ENCODE results near the gene CCDC177. TPM values are rescaled to one million over a fixed set of nuclear protein-coding genes. Genes with fewer than 3 reads are reported as not detected.

CCDC177 gene
- total RNA-seq, 1 experiment from 2014 or later: not detected

DNA sequence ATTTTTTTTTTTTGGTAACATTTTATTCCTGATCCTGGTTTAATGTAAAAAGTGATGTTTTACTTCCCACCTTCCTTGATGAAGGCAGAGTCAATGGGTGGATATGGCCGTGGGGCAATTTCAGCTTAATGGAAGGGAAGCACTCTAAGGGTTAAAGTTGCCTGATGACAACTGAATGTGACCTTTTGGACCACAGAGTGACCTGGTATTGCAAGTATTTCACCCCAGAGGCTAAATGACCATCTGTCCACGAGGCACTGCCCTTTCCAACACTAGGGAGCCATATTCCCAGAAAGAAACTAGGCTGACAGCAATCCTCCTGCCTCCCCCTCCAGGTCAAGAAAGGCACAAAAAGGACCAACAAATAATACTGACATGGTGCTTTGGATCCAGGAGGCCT lies 4.8 kb downstream of the CCDC177 start:
- no peak for DNase-seq (ENCODE audit: low spot score)

DNA sequence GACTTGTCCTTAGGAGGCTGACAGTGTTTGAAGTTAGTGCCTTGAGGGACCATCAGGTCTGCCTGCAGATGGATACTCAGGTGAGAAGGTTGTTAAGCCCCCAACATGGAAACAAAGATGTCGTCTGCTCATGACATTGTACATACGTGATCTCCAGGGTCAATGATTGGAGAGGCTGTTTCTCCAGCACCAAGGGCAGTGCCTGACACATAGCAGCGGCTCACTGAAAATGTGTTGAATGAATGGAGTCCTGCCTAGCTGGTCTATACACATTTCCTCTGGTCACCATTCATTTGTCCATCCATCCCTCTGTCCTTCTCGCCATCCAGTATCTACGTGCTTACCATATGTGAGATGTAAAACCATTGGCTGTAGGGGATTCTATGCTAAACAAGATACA lies 7.1 kb downstream of the CCDC177 start:
- DNase-seq (ENCODE audit: low spot score): no peak

DNA sequence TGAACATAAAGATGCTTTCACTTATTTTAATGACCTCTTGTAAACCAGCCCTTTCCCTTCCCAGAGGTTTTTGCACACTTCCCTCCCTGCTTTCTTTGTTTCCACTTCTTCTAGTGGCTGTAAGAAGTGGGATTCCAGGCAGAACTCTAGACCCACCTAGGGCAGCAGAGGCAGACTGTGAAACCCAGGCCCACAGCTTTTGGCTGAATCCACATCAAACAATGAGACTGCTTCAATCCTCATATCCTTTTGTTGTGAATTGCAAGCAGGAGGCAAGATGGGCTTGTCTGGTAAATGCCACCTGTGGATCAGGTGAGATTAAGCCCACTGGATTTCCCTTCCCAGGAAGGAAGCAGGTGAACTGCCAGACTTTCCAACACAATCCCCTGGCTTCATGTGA lies 12.8 kb downstream of the CCDC177 start:
- DNase-seq (ENCODE audit: low spot score): no peak

DNA sequence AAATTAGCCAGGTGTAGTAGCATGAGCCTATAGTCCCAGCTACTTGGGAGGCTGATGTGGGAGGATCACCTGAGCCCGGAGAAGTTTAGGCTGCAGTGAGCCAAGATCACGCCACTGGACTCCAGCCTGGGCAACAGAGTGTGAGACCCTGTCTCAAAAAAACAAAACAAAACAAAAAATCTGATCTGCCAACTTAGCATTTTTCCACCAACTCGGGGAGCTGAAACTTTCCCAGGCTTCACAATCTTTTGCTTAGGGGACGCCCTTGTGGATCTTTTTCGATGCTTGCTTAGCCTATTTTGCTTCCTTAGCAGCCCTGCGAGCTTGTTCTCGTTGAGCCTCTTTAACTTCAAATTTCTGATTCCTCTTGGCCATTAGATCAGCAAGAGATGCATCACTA lies 13.8 kb downstream of the CCDC177 start:
- no peak for DNase-seq (ENCODE audit: low spot score)

DNA sequence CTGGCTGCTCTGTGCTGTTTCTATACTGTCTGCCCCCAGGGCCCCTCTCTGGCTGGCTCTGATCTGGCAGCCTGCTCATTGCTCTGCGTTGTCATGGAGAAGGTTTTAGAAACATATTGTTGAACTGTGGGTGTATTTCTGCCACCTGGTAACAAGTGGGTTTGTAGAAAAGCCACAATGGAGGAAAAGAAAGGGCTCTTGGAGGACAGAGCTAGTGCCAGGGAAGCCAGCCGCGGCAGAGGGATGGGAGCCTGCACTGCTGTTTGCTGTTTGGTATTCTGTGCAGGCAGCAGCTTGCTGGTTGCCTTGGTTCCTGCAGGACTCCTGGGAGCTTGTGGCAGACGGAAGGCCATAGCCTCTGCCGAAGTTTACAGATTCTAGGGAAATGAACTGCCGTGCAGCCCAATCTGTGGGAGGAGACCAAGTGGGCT lies 15.1 kb downstream of the CCDC177 start:
- DNase-seq (ENCODE audit: low spot score): no peak

DNA sequence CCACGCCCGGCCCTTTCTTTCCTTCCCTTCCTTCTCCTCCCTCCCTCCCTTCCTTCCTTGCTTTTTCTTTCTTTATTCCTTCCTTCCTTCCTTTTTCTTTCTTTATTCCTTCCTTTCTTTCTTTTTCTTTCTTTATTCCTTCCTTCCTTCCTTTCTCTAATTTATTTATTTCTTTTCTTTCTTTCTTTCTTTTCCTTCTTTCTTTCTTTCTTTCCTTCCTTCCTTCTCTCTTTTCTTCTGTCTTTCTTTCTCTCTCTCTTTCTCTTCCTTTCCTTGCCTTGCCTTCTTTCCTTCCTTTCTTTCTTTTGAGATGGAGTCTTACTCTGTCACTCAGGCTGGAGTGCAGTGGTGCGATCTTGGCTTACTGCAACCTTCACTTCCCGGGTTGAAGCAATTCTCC lies 15.9 kb downstream of the CCDC177 start:
- no peak for DNase-seq (ENCODE audit: low spot score)

DNA sequence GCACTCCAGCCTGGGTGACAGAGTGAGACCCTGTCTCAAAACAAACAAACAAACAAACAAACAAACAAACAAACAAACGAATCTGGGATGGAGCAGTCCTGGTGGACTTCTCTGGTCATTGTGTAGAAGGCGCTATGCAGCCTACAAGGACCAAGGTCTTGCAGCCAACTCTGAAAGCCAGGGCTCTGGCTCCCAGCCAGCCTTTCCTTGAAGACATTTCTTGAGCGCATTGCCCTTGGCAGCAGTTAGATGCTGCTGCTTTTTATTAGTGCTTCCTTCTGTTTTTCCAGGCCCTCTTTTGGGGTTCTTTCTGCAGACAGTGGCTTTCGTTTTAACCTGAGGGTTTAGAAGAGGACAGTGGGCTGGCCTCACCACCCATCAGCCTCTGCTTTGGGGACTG lies 20.2 kb downstream of the CCDC177 start:
- DNase-seq (ENCODE audit: low spot score): no peak

DNA sequence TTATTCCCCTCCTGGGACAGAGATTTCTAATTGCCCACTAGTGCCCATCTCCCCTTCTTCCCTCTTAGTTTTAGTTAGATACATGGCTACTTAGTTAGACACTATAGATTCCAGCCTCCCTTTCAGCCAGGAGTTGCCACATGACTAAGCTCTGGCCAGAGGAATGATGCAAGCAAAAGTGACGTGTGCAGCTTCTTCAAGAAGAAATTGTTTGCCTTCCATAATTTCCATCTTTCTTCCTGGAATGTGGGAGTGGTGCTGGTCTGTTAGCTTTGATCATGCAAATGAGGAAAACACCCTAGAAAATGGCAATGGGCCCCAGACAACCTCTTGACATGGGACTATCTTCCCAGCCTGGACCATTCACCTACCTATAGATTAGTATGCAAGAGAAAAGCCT lies 21.4 kb downstream of the CCDC177 start:
- DNase-seq (ENCODE audit: low spot score): peak; percentile 40

DNA sequence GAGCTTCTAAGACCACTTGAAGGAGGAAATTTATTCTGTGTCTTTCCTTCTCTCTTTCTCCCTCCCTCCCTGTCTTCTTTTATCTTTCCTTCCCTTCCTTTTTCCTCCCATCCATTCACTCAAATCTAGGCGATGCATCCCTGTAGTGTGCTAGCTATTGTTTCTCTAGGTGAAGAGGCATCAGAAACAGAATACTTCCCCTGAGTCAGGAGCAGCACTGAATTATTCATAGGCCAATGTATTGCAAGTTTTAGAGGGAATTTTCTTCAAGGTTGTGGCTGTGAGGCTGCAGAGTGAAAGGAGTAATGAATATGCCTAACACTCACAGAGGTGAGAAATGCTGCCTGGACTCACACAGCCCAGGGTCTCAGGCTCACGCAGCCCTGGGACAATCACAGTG lies 23.2 kb downstream of the CCDC177 start:
- no peak for DNase-seq (ENCODE audit: low spot score)

DNA sequence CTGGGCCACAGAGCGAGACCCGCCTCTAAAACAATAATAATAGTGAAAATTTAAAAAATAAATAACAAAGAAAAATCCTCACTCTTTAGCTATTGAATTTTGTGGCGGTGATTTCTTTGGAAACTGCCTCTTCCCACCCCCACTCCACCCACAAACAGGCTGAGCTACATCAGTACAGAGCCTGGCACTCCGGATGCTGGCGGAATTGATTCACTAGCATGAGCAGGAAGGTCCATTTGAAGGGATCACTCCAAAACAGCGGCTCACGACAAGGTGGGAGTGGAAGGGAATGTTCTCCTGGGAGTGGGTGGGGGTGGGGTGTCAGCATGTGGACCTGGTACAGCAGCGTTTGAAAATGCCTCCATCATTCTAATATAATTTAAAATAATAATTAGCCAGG lies 26.1 kb downstream of the CCDC177 start:
- no peak for DNase-seq (ENCODE audit: low spot score)

DNA sequence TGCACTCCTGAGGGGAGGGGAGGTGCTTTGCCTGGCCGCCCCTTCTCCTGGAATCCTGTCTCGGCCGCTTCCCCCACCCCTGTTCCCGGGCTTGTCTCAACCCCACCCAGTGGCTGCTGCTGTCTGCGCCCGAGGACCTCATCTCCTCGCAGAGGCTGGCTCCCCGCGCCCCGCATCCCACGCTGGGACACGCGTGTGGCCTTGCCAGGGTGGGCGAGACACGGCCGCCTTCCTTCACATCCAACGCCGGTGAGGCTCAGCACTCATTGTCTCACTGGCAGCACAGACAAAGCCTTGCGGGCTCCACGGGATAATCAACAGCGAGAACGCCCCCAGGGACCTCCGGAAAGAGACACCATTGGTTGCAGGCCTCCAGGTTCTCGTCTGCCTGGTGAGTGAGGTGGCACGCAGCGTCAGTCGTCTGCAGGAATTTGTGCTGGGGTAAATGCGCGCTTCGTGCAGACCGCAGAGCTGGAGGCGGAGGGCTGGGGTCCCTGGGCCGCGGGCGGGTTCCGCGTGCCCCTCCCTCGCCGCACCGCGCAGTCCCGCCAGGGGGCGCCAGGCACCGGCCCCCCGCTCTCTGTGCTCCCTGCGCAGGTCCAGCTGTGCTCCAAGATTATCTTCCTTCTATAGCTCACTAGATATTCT lies 26.8 kb downstream of the CCDC177 start:
- no peak for DNase-seq (ENCODE audit: low spot score)

DNA sequence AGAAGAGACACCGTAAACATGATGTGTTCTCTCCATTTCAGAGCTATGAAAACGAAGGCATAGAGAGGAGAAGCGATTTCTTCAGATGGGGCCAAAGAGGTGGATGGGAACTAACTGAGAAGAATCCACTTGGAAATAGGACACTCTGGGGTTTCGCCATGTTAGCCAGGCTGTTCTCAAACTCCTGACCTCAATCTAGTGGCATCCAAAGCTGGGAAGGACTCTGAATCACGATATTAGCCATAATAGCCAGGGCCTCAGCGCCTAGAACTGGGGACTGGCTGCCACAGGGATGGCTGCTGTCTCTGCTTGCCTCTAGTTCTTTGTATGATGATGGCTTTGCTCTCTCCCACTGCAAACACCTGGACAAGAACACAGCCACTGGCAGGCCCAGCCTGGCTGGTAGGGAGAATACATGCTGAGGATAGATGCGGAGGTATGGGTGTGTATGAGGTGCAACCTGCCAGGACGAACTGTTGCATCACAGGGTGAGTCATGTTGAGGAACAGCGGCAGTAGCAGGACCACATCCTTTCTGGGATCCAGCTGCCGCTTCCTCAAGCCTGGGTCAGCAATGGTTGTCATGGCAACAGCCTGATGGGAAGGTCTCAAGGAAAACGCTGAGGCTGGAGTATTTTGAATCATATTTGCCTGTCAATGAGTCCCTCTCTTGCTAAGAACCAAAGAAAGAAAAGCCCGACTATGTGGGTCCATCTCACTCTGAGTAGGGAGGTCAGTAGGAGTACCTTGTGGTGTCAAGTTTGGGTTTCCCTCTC lies 31.1 kb downstream of the CCDC177 start:
- DNase-seq (ENCODE audit: low spot score): peak; percentile 96

DNA sequence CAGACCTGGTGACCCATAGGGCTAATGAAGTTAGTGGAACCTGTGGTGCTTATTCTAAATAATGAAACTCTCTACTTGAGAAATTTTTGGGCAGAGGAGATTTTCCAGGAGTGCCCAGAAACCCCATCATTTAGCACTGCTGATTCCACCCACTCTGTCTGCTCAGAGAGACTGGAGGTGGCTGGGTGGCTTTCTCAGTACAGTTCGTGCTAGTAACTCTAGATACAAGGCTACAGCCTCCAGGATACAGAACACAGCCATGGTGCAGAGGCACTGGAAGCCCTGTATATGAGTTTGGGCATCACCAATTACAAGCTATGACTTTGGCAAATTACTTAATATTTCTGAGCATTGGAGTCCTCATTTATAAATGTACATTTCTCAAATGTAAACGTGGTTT lies 32.4 kb downstream of the CCDC177 start:
- DNase-seq (ENCODE audit: low spot score): no peak

DNA sequence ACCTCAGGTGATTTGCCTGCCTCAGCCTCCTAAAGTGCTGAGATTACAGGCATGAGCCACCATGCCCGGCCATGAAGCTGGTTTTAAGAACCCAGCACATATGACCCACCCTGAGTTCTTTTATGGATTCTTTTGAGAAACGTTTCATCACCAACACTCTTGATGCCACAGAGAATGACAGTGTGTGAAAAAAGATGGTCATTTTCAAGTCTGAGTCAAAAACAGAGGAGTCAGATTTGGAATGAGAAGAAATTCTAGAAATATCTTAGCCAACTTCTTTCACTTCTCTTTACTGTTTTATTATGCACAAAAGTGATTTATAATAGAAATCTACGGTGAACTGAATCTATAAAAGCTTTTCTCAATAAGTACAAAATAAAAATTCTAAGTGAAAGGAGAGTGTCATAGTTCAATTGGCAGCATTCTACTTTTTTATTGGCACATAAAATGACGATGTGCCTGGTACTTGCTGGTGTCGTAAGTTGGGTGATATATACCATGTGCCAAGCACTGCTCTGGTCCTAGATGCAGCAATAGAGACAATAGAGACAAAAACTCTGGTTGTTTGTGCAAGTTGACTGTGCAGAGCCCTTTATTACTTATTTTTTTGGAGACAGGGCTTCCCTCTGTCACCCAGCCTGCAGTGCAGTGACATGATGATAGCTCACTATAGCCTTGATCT lies 33.9 kb downstream of the CCDC177 start:
- no peak for DNase-seq (ENCODE audit: low spot score)

DNA sequence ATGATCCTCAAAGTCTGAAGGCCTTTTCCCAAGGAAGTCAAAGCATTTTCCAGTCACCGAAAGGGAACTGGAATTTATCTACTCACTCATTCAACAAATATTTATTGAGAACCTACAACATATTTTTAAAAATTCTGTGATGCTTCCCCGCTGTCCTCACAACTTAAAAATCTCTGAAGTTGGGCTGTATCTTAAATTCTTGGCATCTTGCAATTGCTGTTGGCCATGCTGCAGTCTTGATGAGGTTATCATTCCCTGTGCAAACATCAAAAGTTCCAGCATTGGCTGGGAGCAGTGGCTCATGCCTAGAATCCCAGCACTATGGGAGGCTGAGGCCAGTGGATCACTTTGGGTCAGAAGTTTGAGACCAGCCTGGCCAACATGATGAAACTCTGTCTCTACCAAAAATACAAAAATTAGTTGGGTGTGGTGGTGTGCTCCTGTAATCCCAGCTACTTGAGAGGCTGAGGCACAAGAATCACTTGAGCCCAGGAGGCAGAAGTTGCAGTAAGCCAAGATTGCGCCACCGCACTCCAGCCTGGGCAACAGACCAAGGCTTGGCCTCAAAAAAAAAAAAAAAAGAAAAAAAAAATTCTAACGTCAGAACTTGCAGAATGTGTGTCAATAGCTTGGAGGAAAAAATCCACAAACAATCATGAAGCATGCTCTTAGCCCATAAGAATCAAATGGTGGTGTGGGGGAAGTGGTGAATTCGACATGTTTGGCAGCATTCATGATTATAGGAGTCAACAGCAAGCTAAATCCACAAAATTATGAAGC lies 34.9 kb downstream of the CCDC177 start:
- DNase-seq (ENCODE audit: low spot score): peak; percentile 16

DNA sequence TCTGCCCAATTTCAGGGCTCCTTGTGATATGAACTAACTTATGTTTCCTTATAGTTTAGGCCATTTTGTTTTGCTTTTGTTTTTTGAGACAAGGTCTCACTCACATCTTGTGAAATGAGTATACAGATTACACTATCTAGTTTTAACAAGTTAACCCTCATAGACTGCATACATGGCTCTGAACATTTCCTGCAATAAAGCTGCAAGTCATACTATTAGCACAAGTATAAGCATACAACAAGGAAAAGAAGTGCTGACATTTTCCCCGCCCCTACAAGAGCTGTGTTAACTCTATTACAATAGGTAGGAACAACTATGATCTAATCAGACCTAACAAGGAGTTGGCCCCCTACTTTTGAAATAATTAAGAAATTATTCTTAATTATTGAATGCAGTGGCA lies 35.9 kb downstream of the CCDC177 start:
- no peak for DNase-seq (ENCODE audit: low spot score)

DNA sequence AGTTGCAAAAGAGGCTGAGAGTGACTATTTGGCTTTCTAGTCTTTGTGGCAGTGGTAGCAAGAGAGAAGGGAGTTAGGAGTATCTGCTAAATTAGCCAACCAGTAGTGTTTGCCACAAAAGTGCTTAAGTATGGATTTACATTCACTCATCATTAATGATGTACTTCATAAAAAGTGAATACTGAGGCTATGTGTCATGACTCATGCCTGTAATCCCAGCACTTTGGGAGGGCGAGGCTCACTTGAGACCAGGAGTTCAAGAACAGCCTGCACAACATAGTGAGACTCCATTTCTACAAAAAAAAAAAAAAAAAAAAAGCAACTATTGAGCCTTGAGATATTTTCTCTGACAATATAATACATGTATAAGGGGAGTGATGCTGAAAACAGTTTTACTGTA lies 36.8 kb downstream of the CCDC177 start:
- DNase-seq (ENCODE audit: low spot score): no peak

DNA sequence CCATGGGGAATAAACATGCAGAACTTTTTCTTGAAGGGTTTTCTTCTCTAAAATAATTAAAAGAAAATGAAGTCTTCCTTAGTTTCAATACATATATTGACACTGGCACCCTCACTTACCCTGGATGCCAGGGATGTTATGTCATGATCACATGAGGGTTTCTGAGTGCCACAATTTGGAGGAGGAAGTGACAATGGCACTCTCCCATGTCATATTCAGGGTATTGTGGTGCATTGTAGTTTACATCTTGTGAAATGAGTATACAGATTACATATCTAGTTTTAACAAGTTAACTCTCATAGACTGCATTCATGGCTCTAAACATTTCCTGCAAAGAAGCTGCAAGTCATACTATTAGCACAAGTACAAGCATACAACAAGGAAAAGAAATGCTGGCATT lies 37.7 kb downstream of the CCDC177 start:
- DNase-seq (ENCODE audit: low spot score): no peak

DNA sequence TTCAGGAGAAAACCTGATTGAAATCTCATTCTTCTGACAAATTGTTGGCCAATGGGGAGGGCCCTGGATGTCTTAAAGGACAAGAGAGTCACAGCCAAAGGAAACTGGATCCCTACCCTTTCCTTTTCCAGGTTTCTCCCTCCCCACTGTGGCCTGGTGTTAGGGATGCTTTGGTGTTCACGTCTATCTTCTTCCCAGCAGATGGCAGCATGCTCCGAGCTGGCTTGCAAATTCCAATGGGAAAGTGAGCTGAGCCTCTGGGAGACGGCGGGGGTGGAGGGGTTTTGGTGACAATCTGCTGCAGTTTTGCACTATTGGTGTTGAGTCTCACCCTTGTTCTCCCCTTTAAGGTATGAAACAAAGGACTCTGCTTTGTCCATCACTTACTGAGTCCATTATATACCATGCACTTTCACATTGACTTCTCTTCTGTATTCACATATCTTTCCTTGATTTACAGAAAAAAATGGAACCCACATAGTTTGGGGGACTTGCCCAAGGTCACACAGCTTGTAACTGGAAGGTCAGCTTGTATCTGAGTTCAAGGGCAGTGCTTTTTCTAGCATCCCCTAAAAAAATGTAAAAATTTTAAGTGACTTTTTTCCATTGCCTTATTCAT lies 39.3 kb downstream of the CCDC177 start:
- peak; percentile 57 for DNase-seq (ENCODE audit: low spot score)

DNA sequence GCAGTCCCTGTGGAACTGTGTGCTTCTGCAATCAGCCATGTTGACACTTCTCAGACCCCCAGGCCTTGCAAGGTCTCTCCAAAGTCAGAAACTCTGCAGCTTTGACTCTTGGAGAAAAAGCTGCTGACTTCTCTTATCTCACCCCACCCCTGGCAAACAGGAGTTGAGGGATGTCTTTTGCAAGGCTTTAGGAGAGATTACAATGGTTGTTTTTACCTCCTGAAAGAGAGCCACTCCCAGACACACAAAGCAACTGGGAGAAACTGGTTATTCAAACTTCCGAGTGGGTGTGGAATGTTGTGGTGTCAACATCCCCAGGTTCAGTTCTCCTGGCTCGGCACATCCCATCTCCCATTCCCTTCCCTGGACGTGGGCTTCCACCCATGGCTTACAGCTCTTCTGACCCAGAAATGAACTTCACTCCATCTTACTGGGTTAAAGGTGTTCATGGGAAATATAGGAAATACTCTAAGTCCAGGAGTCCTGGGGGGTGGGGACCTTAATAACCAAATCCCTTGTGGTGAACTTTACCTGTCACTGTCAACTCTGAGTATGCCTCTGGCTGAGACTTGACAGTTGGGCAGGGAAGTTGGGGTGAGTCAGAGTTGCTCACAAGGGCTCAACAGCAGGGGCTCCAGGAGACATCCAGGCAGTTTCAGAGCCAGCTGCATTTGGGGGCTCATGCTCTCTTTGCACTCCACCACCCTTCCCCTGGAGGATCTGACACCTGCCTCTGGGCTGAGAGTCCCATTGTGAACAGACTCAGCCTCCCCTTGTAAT lies 41.9 kb downstream of the CCDC177 start:
- DNase-seq (ENCODE audit: low spot score): no peak

DNA sequence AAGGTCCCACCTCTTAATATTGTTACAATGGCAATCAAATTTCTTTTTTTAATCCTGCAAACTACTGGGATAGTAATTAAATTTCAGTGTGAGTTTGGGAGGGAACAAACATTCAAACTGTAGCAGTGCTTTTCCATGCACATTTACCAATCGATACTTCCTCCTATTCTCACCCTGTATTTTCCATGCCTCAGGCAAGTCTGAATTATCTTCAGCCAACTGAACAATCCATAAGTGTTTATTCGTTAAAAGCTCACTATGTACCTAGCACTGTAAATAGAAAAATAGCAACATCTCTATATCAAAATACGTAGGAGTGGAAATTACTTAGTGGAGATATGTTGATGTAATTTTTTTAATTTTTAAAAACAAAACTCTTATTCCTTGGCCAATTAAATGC lies 43.5 kb downstream of the CCDC177 start:
- DNase-seq (ENCODE audit: low spot score): no peak
